CD4-positive, alpha-beta T cell treated with Interleukin-6 at 100 ng/mL for 8 hours (primary cell): ENCODE results near the gene MEI4.
"Not testable (repeated sequence)": the region's sequence is repeated elsewhere in the genome, so short reads cannot be mapped to it uniquely, and the experiment has no call there.

Experiments used
- DNase-seq: peaks from one replicate; pipeline ENCODE4 v3.0.0-alpha.2; 2020; ENCODE audit warnings: mixed read lengths, low spot score

Gene MEI4

DNA sequence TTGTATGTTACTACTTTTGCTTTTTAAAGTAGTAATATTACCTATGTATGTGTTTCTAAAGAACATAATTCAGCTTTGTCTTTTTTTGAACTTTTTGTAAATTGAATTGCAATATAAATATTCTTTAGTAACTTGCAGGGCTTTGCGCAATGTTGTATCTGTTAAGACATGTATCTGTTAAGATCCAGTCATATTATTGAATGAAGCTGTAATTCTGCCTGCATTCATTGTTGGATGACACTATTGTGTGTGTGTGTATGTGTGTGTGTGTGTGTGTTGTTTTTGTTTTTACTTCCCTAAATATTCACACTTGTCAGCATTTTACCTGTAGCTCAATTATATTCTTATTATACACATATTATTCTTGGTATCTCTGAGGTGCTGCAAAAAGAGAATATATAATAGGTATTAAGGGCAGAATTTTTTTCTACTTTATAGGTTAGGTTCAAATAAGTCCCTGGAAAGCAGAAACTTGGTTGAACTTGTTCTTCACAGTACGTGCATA lies 164.0 kb downstream of the MEI4 start:
- DNase-seq = no peak

- no peak for DNase-seq
These were observed 169.4 kb downstream of the MEI4 start for GRCh38 chr6:77822265-77822664.

- DNase-seq = no peak
These were observed 172.4 kb downstream of the MEI4 start for GRCh38 chr6:77825204-77825603.

- DNase-seq = no peak
These were observed 176.9 kb downstream of the MEI4 start for GRCh38 chr6:77829736-77830135.

- not testable (repeated sequence) for DNase-seq
These were observed 180.9 kb downstream of the MEI4 start for GRCh38 chr6:77833749-77834148.

DNA sequence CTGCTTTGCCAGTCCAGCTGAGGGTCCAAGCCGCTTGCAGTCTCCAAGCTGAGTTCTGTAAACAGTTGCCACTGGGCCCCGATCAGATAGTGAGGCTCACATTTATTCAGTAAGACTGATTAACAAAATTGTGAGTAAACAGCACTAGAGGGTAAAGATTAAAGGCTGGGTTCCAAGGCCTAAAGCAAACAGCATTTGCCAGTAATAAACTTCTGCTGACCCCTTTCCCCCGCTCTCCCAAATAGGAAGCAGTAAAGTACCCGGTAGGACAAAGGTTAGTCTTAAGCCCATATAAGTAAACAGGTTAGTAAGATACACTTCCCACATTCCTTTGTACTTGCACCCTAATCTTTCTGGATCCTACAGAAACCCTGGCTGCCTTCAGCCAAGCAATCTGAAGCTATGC lies 181.8 kb downstream of the MEI4 start:
- DNase-seq = no peak

GRCh38 chr6:77837034-77837784 lies 184.4 kb downstream of the MEI4 start:
- DNase-seq = no peak

DNA sequence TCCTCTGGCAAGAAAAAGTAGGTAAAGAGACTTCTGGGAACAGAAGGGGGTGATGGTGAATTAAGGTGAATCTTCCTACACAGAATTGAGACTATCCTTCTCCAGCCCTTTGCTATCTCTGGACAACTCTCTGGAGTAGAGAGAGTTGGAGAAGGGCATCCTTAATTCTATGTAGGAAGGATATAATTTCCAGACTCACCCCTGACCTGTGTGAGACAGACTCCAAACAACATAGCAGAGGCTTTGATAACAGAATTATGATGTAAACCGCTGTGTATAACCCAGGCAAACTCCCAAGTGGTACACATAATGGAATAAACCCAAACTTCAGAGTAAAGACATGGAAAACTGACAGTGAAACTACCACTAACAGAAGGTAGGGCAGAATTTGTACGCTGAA lies 186.5 kb downstream of the MEI4 start:
- no peak for DNase-seq

DNA sequence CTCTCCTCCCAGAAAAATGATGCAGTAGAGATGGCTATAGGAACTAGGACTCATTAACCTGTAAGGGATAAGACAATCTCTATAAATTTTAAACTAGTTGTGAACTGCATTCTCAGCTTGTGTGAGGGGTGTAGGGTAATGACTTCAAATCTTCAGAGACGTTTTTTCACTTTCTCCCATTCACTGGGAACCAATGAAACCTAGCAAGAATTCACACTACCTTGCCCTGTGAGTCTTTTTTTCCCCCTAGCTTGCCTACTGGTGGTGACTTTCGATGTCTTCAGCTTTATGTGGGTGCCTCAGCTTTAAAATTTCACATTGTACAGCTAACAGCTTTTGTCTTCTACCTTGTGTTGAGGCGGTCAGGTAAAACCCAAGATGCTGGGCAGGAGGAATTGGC lies 192.0 kb downstream of the MEI4 start:
- DNase-seq = no peak

DNA sequence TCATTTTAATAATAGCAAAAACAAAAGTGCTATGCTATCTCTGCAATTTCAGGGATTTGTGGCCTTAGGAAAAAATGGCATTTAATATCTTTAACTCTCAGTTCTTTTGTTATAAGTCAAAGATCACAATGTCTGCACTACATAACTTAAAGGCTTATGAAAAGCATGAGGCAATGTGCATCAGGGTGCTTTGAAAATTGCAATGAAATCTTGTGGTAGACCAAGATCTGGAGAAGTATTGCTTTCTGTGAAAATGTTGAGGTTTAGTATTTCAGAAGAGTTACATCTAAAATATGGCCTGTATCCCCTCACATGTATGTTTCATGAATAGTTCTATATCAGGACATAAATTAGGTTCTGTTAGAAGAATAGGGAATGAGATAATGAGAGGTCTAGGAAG lies 200.6 kb downstream of the MEI4 start:
- DNase-seq = no peak

GRCh38 chr6:77856391-77856790 lies 203.6 kb downstream of the MEI4 start:
- DNase-seq = no peak

DNA sequence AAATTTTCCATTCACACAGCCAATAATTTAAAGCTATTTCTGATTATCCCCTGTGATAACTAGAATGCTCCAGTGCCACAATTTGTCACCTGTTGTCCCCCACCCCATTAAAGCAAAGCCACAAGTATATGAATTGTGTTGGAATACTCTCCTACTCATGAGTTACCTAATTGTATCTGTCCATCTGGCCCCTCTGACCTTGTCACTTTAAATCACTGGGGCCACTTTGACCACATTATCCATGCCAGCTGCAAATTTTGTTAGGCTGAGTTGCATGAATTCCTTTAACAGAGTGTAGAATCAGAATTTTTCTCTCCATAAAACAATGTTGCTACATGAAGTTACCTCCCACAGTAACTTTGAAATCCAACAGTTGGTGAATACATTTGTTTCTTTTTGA lies 204.6 kb downstream of the MEI4 start:
- no peak for DNase-seq

DNA sequence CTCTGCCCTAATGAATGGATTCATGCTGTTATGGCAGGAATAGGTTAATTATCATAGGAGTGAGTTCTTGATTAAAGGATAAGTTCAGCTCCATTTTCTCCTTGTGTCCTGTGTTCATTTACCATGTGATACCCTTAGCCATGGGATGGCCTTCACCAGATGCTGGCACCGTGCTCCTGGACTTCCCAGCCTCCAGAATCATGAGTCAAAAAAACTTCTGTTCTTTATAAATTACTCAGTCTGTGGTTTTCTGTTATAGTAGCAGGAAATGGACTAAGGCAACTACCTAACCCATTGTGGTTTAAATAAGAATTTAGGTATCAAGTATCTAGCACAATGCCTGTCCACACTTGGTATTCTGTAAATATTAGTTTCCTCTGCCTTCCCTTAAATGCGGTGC lies 223.5 kb downstream of the MEI4 start:
- no peak for DNase-seq

- DNase-seq = no peak
These were observed 226.7 kb downstream of the MEI4 start for GRCh38 chr6:77879527-77879926.

DNA sequence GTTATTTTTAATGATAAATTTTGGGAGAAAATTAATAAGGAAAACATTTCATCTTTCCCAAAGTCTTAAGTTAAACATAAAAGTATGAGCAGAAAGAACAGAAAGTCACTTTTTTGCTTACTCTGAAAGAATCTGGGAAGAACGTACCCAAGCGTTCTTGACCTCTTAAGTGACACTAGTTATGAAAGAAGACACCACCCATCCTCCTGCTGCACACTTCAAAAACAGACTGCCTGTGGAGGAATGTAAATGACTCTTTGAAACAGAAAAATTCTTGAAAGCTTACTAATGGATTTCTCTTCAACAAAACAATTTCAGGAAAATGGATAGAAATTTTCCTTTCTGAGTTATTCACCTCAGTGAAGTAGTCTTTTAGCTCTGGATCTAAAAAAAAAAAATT lies 227.7 kb downstream of the MEI4 start:
- DNase-seq = no peak

DNA sequence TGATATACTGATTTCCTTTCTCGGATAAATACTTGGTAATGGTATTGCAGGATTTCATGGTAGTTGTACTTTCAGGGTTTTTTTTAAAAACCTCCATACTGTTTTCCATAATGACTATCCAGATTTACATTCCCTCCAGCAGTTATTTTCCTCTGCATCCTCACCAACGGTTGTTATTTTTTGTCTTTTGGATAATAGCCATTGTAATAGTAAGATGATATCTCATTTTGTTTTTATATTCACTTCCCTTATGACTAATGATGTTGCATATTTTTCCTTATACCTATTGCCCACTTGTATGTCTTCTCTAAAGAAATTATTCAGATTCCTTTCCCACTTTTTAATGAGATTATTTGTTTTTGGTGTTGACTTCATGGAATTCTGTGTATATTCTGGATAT lies 231.0 kb downstream of the MEI4 start:
- no peak for DNase-seq

DNA sequence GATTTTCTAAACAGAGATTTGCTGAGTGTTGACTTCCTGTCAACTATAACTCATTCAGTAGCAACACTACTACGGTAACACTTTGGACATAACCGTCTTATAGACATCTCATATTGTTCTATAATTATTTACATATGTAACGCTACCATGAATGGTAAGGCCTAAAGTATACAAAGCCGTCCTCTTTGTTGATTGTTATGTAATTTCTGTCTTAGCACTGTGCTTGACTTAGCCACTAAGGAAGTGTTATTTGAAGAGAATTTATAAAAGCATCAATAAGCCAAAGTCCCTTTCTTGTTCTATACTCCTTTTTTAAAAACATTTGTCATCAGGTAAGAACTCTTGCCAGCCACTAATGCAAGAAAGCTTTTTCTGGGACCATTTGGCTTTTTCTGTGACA lies 240.6 kb downstream of the MEI4 start:
- DNase-seq = no peak

- DNase-seq = no peak
These were observed 253.2 kb downstream of the MEI4 start for GRCh38 chr6:77906070-77906469.

DNA sequence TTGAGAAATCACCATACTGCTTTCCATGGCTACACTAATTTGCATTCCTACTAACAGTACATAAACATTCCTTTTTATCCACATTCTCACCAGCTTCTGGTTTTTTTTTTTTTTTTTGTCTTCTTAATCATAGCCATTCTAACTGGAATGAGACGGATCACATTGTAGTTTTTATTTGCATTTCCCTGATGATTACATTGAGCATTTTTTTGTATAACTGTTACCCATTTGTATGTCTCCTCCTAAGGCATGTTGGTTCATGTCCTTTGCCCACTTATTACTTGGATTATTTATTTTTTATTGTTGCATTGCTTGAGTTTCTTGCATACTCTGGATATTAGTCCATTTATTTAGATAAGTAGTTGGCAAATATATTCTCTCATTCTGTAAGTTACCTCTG lies 258.0 kb downstream of the MEI4 start:
- DNase-seq = no peak

- no peak for DNase-seq
These were observed 273.4 kb downstream of the MEI4 start for GRCh38 chr6:77926198-77926751.

DNA sequence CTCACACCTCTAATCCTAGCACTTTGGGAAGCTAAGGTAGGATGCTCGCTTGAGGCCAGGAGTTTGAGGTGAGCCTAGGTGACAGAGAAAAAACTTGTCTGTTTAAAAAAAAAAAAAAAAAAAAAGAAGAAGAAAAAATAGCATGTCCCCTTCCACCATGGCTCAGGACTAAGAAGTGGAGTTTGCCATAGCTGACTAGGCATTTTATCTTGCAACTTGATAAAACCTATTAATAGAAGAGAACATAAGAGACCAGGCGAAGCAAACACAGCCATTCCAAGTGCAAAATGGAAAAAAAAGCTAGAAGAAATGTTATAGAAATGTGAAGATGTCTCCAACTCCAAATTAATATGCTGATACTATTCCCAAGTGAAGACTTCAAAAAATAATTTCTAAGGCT lies 277.5 kb downstream of the MEI4 start:
- no peak for DNase-seq

DNA sequence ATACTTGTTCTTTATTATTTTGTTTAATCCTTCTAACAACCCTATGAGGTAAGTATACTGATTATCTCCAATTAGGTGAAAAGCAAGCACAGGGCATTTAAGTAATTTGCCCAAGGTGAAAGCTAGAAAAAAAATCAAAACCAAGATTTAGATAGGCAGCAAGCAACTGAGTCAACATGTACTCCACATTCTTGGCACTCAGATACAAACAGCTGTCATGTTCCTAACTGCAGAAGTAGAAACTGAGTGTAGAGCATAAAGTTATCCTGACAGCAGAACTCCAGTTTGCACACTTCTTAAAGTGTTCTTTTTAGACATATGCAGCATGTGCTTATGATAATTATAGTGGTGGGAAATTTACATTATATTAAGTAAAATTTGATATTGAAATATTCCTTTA lies 278.1 kb downstream of the MEI4 start:
- no peak for DNase-seq

GRCh38 chr6:77962070-77962469 lies 309.2 kb downstream of the MEI4 start:
- DNase-seq = no peak

DNA sequence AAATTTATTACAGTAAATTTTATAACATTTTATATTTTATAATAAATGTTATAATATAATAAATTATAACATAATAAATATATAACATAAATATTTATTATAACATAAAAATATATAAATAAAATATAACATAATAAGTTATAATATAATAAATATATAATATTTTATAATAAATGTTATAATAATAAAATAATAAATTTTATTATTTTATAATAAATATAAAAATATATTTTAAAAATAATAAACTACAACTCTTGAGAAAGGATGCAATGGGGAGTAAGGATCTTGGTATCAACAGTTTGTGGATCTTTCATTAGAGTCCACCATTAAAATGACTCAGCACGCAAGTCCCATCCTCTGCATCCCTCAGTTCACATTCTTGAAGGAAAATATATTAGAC lies 312.6 kb downstream of the MEI4 start:
- no peak for DNase-seq
